OCI-LY3 (cell line): ENCODE measurements around the gene ZPLD1.
A peak's percentile ranks its signal among the peaks of the same experiment; 100 is the strongest.

Experiments used
- H2AFZ ChIP-seq: fragments of 200-600, 300-600 bp; shearing (Covaris generic); 2 replicates; pipeline ENCODE4 v1.6.0; 2014; ENCODE audit warnings: antibody characterized with exemption, low read depth, low read length
- H3K27ac ChIP-seq: fragments of 200-600, 300-600 bp; sonication (generic); 2 replicates; pipeline ENCODE4 v1.5.1; 2014; ENCODE audit warnings: mild to moderate bottlenecking, low read length, moderate library complexity, mixed read lengths
- H3K27me3 ChIP-seq: fragments of 200-600, 300-600 bp; sonication (generic); 2 replicates; pipeline ENCODE4 v1.6.1; 2014; ENCODE audit warnings: low read depth, low read length, mixed read lengths
- H3K36me3 ChIP-seq: fragments of 200-600, 300-600 bp; sonication (generic); replicated peaks from 2 replicates; pipeline ENCODE3; 2014; ENCODE audit warnings: low read depth, low read length, mixed read lengths
- H3K4me1 ChIP-seq: fragments of 300-600, 200-600 bp; sonication (generic); 2 replicates; pipeline ENCODE4 v1.6.1; 2014; ENCODE audit warnings: low read length, mixed read lengths
- H3K4me2 ChIP-seq: fragments of 200-600, 300-600 bp; sonication (generic); 2 replicates; pipeline ENCODE4 v1.6.1; 2014; ENCODE audit warnings: low read length, mixed read lengths
- H3K4me3 ChIP-seq: fragments of 300-600, 200-600 bp; sonication (generic); 2 replicates; pipeline ENCODE4 v1.5.1; 2014; ENCODE audit warnings: antibody characterized with exemption, mild to moderate bottlenecking, low read length, moderate library complexity
- H3K79me2 ChIP-seq: fragments of 300-600, 200-600 bp; shearing (Covaris generic); 2 replicates; pipeline ENCODE4 v1.6.1; 2014; ENCODE audit warnings: mild to moderate bottlenecking, low read length, mixed read lengths
- H3K9ac ChIP-seq: fragments of 300-600, 200-600 bp; shearing (Covaris generic); 2 replicates; pipeline ENCODE4 v1.6.0; 2014; ENCODE audit warnings: mild to moderate bottlenecking, low read length, moderate library complexity
- H3K9me3 ChIP-seq: fragments of 200-600, 300-600 bp; shearing (Covaris generic); 2 replicates; pipeline ENCODE4 v1.6.1; 2014; ENCODE audit warnings: low read length, mixed read lengths; ENCODE audit not compliant: insufficient read depth
- H4K20me1 ChIP-seq: fragments of 200-600, 300-600 bp; sonication (generic); 2 replicates; pipeline ENCODE4 v1.6.1; 2016; ENCODE audit warnings: low read length, mixed read lengths; ENCODE audit not compliant: insufficient read depth
- EZH2phosphoT487 ChIP-seq: fragments of 200-600 bp; shearing (Covaris generic); IDR thresholded peaks from 2 replicates; pipeline ENCODE4 v1.6.1; 2018; ENCODE audit warnings: antibody characterized with exemption, mixed run types, low read depth
- TF ChIP-seq, protein P1 (sequence below): fragments of 200-600, 300-600 bp; sonication (generic); IDR thresholded peaks from 2 replicates; pipeline ENCODE4 v1.5.1; 2014; ENCODE audit warnings: antibody characterized with exemption, low read length, low read depth

The ZPLD1 gene

DNA sequence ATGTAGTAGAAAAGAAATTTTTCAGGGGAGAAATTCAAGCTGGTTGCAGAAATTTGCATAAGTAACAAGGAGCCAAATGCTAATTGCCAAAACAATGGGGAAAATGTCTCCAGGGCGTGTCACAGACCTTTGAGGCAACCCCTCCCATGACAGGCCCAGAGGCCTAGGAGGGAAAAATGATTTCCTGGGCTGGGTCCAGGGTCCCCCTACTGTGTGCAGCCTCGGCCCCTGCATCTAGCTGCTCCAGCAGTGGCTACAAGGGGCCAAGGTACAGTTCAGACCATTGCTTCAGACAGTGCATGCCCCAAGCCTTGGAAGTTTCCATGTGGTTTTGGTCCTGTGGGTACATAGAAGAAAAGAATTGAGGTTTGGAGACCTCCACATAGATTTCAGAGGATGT, 70.7 kb downstream of the ZPLD1 start:
- Histone ChIP-seq H3K4me3 (no peak overlapping the region), H3K4me2 (no peak overlapping the region), H3K36me3 (no peaks in the 10 kb centered on the region), H4K20me1 (no peaks in the 10 kb centered on the region), H3K9ac (no peak overlapping the region), H3K9me3 (no peaks in the 10 kb centered on the region), H3K27me3 (no peaks in the 10 kb centered on the region), H3K79me2 (no peaks in the 10 kb centered on the region), H2AFZ (no peak overlapping the region), H3K4me1 (no peaks in the 10 kb centered on the region), H3K27ac (no peak overlapping the region)
- no peak for TF ChIP-seq EZH2phosphoT487
- TF ChIP-seq, protein P1, sequence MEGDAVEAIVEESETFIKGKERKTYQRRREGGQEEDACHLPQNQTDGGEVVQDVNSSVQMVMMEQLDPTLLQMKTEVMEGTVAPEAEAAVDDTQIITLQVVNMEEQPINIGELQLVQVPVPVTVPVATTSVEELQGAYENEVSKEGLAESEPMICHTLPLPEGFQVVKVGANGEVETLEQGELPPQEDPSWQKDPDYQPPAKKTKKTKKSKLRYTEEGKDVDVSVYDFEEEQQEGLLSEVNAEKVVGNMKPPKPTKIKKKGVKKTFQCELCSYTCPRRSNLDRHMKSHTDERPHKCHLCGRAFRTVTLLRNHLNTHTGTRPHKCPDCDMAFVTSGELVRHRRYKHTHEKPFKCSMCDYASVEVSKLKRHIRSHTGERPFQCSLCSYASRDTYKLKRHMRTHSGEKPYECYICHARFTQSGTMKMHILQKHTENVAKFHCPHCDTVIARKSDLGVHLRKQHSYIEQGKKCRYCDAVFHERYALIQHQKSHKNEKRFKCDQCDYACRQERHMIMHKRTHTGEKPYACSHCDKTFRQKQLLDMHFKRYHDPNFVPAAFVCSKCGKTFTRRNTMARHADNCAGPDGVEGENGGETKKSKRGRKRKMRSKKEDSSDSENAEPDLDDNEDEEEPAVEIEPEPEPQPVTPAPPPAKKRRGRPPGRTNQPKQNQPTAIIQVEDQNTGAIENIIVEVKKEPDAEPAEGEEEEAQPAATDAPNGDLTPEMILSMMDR = no peak

DNA sequence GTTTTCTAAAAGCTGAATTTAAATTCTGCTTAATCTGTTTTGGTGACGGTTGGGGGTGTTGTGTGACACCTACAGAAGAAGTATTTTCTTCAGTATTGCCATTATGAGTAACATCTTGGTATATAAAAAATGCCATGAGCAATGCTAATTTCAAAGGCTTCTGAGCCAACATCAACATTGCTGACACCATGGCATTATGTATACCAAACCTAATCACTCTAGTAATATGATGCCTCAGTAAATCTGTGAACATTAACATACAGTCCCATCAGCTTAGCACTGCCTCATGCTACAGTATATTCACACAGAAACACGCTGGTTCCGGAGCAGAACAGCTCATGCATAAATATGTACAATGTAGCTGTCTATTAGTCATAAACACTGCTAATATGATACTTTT, 75.8 kb downstream of the ZPLD1 start:
- Histone ChIP-seq H3K4me2 (no peak overlapping the region), H4K20me1 (no peaks in the 10 kb centered on the region), H3K36me3 (no peaks in the 10 kb centered on the region), H2AFZ (peak overlapping the region; percentile 18; the same call in 1 of the 2 replicates), H3K4me1 (no peaks in the 10 kb centered on the region), H3K9me3 (no peaks in the 10 kb centered on the region), H3K27ac (no peak overlapping the region), H3K27me3 (no peaks in the 10 kb centered on the region), H3K79me2 (no peaks in the 10 kb centered on the region), H3K9ac (no peak overlapping the region), H3K4me3 (no peak overlapping the region)
- no peak for TF ChIP-seq EZH2phosphoT487
- TF ChIP-seq, protein P1 = no peak

- no peaks in the 10 kb centered on the region for H3K79me2 ChIP-seq
- no peaks in the 10 kb centered on the region for H3K36me3 ChIP-seq
- H3K27me3 ChIP-seq = no peaks in the 10 kb centered on the region
- no peak for TF ChIP-seq EZH2phosphoT487
- TF ChIP-seq, protein P1 = no peak
- H2AFZ ChIP-seq = peak overlapping the region; percentile 18; the same call in 1 of the 2 replicates
- no peaks in the 10 kb centered on the region for H4K20me1 ChIP-seq
- H3K4me1 ChIP-seq = no peaks in the 10 kb centered on the region
- no peak overlapping the region for H3K27ac ChIP-seq
- H3K9ac ChIP-seq = no peak overlapping the region
- H3K9me3 ChIP-seq = no peaks in the 10 kb centered on the region
- no peak overlapping the region for H3K4me3 ChIP-seq
- no peak overlapping the region for H3K4me2 ChIP-seq
Observed at GRCh38 chr3:102511168-102511567, 76.4 kb downstream of the ZPLD1 start.

GRCh38 chr3:102511639-102512038, 76.8 kb downstream of the ZPLD1 start:
- Histone ChIP-seq H4K20me1 (no peaks in the 10 kb centered on the region), H3K9ac (no peak overlapping the region), H3K27ac (no peak overlapping the region), H3K4me3 (no peak overlapping the region), H3K79me2 (no peaks in the 10 kb centered on the region), H3K4me1 (no peaks in the 10 kb centered on the region), H2AFZ (no peak overlapping the region), H3K4me2 (no peak overlapping the region), H3K9me3 (no peaks in the 10 kb centered on the region), H3K27me3 (no peaks in the 10 kb centered on the region), H3K36me3 (no peaks in the 10 kb centered on the region)
- TF ChIP-seq, protein P1 = no peak
- no peak for TF ChIP-seq EZH2phosphoT487
